ENCODE results near the gene CEP97. TPM values are rescaled to one million over a fixed set of nuclear protein-coding genes. Genes with fewer than 3 reads are reported as not detected.

Gene CEP97
- total RNA-seq, 1 experiment from 2014 or later, result 12.0 TPM

DNA sequence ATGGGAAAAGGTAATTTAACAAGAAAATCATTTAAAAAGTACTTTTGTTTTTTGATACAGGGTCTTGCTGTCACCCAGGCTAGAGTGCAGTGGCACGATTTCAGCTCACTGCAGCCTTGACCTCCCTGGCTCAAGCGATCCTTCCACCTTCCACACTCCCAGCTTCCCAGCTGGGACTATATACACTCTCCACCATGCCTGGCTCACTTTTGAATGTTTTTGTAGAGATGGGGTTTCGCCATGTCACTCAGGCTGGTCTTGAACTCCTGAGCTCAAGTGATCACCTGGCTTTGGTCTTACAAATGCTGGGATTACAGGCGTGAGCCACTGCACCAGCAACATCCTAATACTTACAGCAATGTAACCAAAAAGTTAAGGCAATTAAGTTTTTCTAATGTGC, 43.9 kb upstream of the CEP97 start (continued):
- TF ChIP-seq EMX1 (CRISPR knock-in tag; IDR thresholded peaks at IDR 0.05), result peak; percentile 84
- no peak for TF ChIP-seq ZBTB21 (CRISPR knock-in tag; IDR thresholded peaks at IDR 0.05; ENCODE audit: borderline replicate concordance)
- TF ChIP-seq SOX15 (CRISPR knock-in tag; IDR thresholded peaks at IDR 0.05), result no peak

DNA sequence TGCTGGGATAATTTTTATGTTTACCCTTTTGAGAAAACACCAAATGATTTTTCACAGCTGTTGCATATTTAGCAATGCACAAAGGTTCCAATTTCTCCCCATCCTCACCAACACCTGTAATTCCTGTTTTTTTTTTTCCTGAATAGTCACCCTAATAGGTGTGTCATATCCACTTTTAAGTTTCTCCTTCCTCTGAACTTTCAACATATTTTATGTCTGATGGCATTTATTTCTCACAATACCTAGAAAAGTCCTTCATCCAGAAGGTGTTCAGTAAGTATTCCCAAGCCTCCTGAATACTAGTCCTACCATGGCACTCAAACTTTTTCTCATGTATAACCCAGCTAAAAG, 39.4 kb upstream of the CEP97 start:
- Mint-ChIP-seq H3K9me3 (no peaks in the 10 kb centered on the region), H3K27me3 (ENCODE audit: low read depth) (no peaks in the 10 kb centered on the region; the same call in 1 of the 2 replicates), H3K27ac (peak overlapping the region; percentile 100), H3K4me1 (peaks cover 19% of the 10 kb centered on the region), H3K4me3 (peak overlapping the region; percentile 100), H3K36me3 (peaks cover 56% of the 10 kb centered on the region)
- CTCF ChIA-PET, result interaction anchor here (0.6 to 3.8 kb wide), 5 partner anchors 9 to 111 kb away, joined by 3 to 23 read pairs (median 4); partner anchors contain the start of genes PCNP and ZBTB11
- POLR2A ChIA-PET, result interaction anchor here (1.0 to 1.8 kb wide), 2 partner anchors 9 to 172 kb away, joined by 3 to 7 read pairs; partner anchors contain the start of genes SENP7 and ZBTB11
- ATAC-seq (no peak), DNase-seq (ENCODE audit: low spot score) (no peak)
- TF ChIP-seq EMX1 (CRISPR knock-in tag; IDR thresholded peaks at IDR 0.05) (peak; percentile 29; the same call in 1 of the 2 replicates), TEAD1 (CRISPR knock-in tag; IDR thresholded peaks at IDR 0.05) (no peak)
- TF ChIP-seq, protein P1, sequence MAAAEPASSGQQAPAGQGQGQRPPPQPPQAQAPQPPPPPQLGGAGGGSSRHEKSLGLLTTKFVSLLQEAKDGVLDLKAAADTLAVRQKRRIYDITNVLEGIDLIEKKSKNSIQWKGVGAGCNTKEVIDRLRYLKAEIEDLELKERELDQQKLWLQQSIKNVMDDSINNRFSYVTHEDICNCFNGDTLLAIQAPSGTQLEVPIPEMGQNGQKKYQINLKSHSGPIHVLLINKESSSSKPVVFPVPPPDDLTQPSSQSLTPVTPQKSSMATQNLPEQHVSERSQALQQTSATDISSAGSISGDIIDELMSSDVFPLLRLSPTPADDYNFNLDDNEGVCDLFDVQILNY (CRISPR knock-in tag; IDR thresholded peaks at IDR 0.05), result no peak

DNA sequence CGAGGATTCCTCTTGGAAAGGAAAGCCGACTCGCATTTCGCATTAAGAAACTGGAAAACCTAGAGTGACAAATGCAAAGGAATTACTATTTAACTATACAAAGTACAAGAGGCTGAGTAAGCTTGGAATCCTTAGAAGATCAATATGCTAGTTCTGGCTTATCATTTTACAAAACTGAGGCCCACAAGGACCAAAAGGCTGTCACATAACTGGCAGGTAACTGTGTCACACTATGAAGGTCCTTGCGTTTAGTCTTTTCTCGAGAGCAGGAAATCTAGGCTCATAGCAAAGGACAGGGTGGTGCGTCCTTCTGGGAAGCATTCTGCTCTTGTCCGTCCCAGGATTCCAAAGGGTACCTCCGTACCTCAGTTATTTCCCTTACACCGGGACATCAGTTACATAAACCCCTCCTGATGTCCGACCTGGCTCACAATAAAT, 38.5 kb upstream of the CEP97 start:
- Mint-ChIP-seq H3K27me3 (ENCODE audit: low read depth) (no peaks in the 10 kb centered on the region; the same call in 1 of the 2 replicates), H3K36me3 (peaks cover 47% of the 10 kb centered on the region), H3K9me3 (no peaks in the 10 kb centered on the region), H3K4me3 (peak overlapping the region; percentile 100), H3K27ac (peak overlapping the region; percentile 100), H3K4me1 (peaks cover 19% of the 10 kb centered on the region)
- DNase-seq (ENCODE audit: low spot score), result no peak
- ChIA-PET CTCF (interaction anchor here (0.6 to 3.8 kb wide), 3 partner anchors 10 to 766 kb away, joined by 3 to 23 read pairs (median 4); partner anchors contain the start of gene ZBTB11), POLR2A (interaction anchor here (1.4 to 2.2 kb wide), 2 partner anchors 9 to 39 kb away, joined by 10 to 34 read pairs; partner anchors contain the start of genes CEP97 and ZBTB11)
- no peak for ATAC-seq
- TF ChIP-seq RORB (CRISPR knock-in tag; IDR thresholded peaks at IDR 0.05), result no peak
- peak; percentile 42; the same call in 1 of the 2 replicates for TF ChIP-seq NFATC4 (CRISPR knock-in tag; IDR thresholded peaks at IDR 0.05)
- TF ChIP-seq, protein P2, sequence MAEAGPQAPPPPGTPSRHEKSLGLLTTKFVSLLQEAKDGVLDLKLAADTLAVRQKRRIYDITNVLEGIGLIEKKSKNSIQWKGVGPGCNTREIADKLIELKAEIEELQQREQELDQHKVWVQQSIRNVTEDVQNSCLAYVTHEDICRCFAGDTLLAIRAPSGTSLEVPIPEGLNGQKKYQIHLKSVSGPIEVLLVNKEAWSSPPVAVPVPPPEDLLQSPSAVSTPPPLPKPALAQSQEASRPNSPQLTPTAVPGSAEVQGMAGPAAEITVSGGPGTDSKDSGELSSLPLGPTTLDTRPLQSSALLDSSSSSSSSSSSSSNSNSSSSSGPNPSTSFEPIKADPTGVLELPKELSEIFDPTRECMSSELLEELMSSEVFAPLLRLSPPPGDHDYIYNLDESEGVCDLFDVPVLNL (CRISPR knock-in tag; IDR thresholded peaks at IDR 0.05; ENCODE audit: borderline replicate concordance, low read depth), result no peak
- peak; percentile 60; the same call in 1 of the 2 replicates for TF ChIP-seq ZNF671 (CRISPR knock-in tag; IDR thresholded peaks at IDR 0.05)
- no peak for TF ChIP-seq CBFB (CRISPR knock-in tag; IDR thresholded peaks at IDR 0.05; ENCODE audit: low read depth)
- TF ChIP-seq SOX15 (CRISPR knock-in tag; IDR thresholded peaks at IDR 0.05), result no peak
- TF ChIP-seq ZNF232 (CRISPR knock-in tag; IDR thresholded peaks at IDR 0.05), result no peak
- TF ChIP-seq, protein P3, sequence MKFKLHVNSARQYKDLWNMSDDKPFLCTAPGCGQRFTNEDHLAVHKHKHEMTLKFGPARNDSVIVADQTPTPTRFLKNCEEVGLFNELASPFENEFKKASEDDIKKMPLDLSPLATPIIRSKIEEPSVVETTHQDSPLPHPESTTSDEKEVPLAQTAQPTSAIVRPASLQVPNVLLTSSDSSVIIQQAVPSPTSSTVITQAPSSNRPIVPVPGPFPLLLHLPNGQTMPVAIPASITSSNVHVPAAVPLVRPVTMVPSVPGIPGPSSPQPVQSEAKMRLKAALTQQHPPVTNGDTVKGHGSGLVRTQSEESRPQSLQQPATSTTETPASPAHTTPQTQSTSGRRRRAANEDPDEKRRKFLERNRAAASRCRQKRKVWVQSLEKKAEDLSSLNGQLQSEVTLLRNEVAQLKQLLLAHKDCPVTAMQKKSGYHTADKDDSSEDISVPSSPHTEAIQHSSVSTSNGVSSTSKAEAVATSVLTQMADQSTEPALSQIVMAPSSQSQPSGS (CRISPR knock-in tag; IDR thresholded peaks at IDR 0.05; ENCODE audit: borderline replicate concordance, low read depth), result no peak
- TF ChIP-seq FOXJ3 (CRISPR knock-in tag; IDR thresholded peaks at IDR 0.05; ENCODE audit: borderline replicate concordance), result no peak
- TF ChIP-seq, protein P4, sequence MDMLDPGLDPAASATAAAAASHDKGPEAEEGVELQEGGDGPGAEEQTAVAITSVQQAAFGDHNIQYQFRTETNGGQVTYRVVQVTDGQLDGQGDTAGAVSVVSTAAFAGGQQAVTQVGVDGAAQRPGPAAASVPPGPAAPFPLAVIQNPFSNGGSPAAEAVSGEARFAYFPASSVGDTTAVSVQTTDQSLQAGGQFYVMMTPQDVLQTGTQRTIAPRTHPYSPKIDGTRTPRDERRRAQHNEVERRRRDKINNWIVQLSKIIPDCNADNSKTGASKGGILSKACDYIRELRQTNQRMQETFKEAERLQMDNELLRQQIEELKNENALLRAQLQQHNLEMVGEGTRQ (CRISPR knock-in tag; IDR thresholded peaks at IDR 0.05), result no peak
- TF ChIP-seq TEAD1 (CRISPR knock-in tag; IDR thresholded peaks at IDR 0.05), result no peak
- no peak for TF ChIP-seq SMAD3 (CRISPR knock-in tag; IDR thresholded peaks at IDR 0.05; ENCODE audit: borderline replicate concordance)
- TF ChIP-seq, protein P5, sequence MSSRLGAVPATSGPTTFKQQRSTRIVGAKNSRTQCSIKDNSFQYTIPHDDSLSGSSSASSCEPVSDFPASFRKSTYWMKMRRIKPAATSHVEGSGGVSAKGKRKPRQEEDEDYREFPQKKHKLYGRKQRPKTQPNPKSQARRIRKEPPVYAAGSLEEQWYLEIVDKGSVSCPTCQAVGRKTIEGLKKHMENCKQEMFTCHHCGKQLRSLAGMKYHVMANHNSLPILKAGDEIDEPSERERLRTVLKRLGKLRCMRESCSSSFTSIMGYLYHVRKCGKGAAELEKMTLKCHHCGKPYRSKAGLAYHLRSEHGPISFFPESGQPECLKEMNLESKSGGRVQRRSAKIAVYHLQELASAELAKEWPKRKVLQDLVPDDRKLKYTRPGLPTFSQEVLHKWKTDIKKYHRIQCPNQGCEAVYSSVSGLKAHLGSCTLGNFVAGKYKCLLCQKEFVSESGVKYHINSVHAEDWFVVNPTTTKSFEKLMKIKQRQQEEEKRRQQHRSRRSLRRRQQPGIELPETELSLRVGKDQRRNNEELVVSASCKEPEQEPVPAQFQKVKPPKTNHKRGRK (CRISPR knock-in tag; IDR thresholded peaks at IDR 0.05; ENCODE audit: borderline replicate concordance), result no peak
- TF ChIP-seq GTF2I (CRISPR knock-in tag; conservative IDR thresholded peaks at IDR 0.05), result no peak
- no peak for TF ChIP-seq ZNF138 (CRISPR knock-in tag; conservative IDR thresholded peaks at IDR 0.05)

Data from WTC11 (cell line).